GM19025 (cell line): ENCODE measurements around the gene TMEM51.
"Not testable (repeated sequence)": the region's sequence is repeated elsewhere in the genome, so short reads cannot be mapped to it uniquely, and the experiment has no call there.

Experiments used
- ATAC-seq: cut with Tn5 transposase; IDR thresholded peaks from one replicate; pipeline ENCODE4 v1.9.1; 2021; ENCODE audit warnings: mild to moderate bottlenecking, low read depth, moderate library complexity; ENCODE audit not compliant: unreplicated experiment

TMEM51 gene

GRCh38 chr1:15175324-15176094, 22.0 kb downstream of the TMEM51 start:
- not testable (repeated sequence) for ATAC-seq

- ATAC-seq = peak; percentile 65
These were observed 22.6 kb downstream of the TMEM51 start for GRCh38 chr1:15176120-15176519.

GRCh38 chr1:15176898-15177665, 23.5 kb downstream of the TMEM51 start:
- no peak for ATAC-seq

DNA sequence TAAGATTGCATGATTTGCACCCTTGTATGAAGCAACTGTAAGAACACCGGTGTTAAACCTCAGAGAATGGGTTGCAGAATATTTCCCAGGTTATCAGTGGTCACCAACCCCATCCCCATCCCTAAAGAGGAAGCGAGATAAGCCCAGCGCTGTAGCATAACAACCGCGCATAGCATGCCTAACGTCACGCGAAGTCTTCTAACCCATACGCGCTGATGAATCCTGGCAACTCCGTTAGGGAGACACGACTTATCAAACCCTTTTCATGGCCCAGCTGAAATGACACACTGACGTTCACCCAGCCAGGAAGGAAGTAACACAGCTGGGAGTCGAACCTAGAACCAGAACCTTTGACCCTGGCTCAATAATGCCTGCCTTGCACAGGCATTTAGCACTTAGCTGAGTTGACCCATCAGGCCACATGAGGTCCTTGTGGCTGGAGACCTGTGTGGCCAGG, 24.2 kb downstream of the TMEM51 start:
- ATAC-seq = no peak

GRCh38 chr1:15178571-15179484, 25.3 kb downstream of the TMEM51 start:
- no peak for ATAC-seq

GRCh38 chr1:15179485-15179883, 25.9 kb downstream of the TMEM51 start:
- ATAC-seq = no peak

DNA sequence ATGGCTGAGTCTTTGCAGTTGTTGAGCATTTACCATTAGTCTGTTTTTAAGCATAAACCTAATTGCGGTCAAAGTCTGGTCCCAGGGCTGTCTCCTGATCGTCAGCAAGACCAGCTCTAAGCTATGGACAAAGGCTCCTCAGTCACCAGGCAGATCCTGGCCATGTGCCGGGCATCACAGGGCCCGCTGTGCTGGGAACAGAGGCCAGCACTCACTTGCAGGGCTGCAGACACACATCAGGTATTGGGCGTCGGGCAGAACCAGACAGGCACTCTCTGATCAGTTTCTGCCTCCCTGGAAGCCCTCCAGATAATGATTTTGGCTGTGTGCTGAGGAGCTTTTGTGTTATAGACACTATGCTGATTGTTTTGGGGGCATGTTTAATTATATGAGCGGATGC, 26.6 kb downstream of the TMEM51 start:
- ATAC-seq = no peak

- no peak for ATAC-seq
These were observed 27.5 kb downstream of the TMEM51 start for GRCh38 chr1:15180945-15181523.

DNA sequence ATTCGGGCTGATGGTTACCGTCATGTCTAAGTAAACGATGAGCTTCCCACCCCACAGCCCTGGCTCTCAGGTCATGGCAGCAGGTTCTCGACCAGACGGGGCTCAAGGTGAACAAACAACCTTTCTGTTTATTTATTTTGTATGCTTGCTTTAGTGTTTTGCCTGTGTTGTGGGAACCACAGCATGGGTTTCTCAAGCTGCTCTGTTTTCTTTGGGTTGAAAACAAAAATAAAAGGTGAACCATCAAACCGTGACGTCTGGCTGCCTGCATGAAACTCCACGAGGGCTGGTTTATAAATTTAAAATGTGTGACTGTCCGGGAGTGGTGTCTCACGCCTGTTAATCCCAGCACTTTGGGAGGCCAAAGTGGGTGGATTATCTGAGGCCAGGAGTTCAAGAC, 28.0 kb downstream of the TMEM51 start:
- no peak for ATAC-seq

GRCh38 chr1:15184436-15185241, 31.1 kb downstream of the TMEM51 start:
- ATAC-seq = no peak

- ATAC-seq = no peak
These were observed 32.1 kb downstream of the TMEM51 start for GRCh38 chr1:15185617-15186016.

DNA sequence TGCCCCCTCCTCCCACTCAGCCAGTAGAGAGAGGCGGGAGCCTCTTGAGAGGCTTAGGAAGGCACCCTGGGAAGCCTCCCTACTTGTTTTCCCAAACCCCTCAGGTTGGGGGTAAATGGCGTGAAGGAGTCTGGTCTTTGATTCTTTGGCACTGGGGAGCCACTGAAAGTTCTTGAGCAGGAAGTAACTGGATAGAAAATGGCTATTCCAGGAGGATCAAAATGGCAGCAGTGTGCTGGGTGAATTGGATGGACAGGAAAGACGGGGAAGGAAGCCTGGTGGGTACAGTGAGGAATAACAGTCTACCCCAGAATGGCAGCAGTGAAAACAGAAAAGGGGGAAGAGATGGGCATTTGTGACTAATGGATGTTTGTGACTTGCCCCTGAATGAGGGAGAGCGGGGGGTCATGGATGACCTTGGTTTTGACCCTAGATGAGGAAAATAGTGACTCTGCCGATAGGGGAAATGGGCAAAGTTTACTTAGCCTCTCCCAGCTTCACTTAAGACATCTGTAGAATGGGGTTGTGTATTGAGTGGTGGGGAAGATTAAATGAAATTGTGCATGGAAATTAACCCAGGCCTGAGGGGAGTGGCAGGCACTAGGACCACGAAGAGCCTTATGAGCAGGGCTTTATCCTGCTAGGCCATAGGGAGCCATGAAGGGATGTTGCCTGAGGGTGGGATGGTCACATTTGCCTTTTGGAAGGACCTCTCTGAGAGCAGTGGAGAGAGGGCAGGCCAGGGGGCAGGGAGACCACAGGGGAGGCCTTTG, 32.7 kb downstream of the TMEM51 start:
- no peak for ATAC-seq

DNA sequence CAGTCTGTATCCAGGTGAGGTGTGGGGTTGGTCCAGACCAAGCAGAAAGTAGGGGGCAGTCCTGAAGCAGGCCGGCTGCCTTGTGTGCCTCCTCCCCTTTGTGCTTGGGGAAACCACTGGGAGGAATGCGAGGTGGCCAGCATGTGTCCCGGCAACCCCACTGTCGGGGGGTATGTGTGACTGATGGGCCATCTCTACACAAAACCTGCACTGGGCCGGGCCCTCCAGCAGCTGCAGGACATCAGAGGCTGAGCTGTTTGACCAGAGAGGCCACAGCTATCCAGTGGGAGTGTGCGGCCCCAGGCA, 33.3 kb downstream of the TMEM51 start:
- ATAC-seq = no peak

DNA sequence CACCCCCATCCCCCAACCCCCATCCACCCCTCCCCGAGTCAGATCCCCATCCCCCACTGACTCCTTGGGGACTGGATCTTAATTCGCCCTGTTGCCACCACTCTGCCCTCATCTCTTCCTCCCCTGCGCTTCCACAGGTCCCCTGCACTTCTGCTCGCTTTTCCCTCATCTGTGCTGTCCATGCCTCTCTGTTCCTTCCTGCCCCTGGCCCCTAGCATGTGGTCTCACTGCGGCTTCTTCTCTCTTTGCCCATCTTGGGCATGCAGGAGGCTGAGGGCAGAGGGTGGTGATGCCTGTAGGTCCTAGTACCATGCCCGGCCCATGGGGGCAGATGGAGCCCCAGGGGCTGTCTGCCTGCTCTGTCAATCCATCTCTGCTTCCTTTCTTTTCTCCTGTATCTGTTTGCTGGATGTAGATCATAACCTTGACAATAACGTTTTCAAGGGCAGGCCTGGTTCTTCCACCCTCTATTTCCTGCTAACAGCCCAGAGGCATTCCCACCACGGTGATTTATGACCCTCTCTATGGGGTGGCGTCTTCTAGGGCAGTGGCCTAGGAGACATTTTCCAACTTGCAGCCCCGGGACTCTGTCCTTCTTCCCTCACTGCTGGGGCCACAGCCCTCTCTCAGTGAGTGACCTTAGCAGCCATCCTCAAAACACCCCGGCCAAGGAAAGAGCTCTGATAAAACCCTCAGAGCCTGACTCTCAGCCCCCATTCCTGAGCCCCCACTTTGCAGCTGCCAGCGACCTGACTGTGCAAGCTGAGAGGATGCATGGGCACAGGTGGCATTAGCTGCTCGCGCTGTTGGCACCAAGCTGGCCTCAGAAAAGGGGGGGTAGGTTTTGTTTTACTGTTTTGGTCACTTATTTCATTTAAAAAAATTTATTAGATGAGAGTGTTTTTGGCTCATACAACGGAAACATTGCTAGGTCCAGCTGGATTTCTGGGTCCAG, 33.9 kb downstream of the TMEM51 start:
- no peak for ATAC-seq

GRCh38 chr1:15188130-15188524, 34.6 kb downstream of the TMEM51 start:
- ATAC-seq = no peak

- ATAC-seq = no peak
These were observed 35.1 kb downstream of the TMEM51 start for GRCh38 chr1:15188678-15189077.

DNA sequence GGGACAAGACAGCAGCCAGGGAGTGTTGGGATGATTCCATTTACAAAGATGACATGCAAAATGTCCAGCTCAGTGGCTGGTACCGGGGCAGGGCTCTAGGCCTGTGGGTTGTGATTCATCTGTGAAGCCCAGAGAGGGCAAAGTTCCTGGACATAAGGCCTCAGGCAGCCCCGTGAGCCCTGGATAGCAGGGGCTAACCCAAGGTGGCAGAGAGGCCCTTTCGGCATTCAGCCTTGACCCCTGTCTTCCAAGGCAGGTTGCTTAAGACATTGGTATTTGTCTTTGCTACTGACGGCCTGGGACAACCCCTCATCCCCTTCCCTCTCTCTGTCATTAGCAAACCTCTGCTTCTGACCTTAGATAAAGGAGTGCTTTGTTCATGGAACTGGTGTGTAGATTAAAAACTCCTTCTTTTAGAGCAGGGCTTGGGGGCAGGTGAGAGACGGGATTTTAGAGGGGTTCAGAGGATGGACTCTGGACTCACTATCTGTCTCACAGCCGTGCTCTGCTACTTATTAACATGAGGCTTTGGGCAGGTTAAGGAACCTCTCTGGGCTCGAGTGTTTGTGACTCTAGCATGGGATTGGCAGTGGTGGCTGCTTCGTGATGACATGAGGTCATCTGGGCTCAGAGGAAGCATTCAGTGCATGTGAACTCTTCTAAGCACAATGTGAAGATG, 36.3 kb downstream of the TMEM51 start:
- ATAC-seq = peak; percentile 66
